NCI-H82 treated with DMSO at 0.1 percent for 48 hours (cell line): ENCODE data around the gene CD48.

ENCODE experiments used
- DNase-seq: peaks from one replicate; lab custom pipeline; 2025; ENCODE audit not compliant: unreplicated experiment; lab: John Stamatoyannopoulos, UW

CD48 gene, protein sequence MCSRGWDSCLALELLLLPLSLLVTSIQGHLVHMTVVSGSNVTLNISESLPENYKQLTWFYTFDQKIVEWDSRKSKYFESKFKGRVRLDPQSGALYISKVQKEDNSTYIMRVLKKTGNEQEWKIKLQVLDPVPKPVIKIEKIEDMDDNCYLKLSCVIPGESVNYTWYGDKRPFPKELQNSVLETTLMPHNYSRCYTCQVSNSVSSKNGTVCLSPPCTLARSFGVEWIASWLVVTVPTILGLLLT

DNA sequence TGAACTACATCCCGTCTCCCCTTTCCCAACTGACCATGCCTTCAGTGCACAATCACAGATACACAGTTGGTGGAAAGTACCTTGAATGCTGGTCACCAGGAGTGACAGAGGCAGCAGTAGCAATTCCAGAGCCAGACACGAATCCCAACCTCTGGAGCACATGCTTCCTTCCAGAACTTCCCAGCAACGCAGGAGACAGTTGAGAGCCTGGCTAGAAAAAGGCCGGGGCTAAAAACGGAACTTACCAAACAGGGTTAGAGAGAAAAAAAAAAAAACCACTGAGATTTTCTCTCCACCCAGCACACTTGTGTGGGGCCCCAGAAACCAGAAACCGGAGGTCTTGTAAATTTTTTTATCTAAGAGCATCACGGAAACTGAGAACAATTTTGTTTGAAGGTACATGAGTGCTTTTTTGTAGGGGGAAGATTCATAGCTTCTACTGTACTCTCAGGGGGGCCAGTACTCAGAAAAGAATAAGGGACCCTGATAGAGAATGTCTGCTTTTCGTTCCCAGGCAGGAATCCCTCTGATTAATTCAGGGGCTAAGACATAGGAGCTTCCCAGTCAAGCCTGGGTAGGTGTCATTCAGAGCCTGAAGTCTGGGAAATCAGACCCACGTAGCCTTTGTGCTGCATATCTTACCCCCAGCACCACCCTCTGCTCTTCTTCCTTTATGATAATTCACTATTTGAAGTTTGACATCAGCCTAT is at the start of gene CD48:
Gene CD48 (minus strand): TSS at position 221 of the 710 bp plus-strand sequence. CDS start 59 bp downstream, at position 162.
- DNase-seq, result no peak

DNA sequence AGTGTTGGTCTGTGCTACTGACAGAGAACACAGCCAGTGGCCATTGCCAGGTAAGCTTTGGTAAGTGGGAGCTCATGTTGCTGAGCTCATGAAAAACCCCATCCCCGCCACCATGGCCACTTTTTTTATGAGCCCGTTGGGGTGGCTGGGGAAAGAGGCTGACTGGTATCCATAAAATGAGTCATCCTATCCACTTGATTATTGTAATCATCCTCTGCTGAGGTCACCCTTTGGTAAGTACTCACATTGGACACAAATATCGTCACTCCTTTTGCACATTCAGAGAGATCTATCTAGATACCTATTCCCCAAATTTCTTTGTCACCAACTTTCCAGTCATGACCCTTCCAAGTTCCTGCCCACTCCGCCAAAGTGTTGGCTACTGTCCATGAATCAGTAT is 49.4 kb upstream of the CD48 start:
- DNase-seq, result no peak

DNA sequence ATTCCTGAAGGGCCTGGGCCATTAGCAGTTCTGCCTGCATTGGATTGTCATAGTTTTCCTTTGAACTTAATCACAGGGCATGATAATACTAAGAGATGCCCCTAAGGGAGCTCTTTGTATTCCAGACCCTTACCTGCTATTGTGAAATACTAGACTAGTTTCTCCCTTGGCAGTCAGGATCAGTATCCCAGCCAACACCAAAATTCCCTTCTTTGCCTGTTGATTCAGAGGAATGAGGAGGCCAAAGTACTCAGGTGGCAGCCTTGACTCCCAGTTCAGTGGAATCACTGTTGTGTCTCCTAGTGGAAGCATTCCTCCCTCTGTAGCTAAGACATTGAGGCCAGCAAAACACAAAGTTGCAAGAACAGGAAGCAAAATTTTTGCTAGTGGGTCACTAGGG is 48.1 kb upstream of the CD48 start:
- DNase-seq, result no peak

DNA sequence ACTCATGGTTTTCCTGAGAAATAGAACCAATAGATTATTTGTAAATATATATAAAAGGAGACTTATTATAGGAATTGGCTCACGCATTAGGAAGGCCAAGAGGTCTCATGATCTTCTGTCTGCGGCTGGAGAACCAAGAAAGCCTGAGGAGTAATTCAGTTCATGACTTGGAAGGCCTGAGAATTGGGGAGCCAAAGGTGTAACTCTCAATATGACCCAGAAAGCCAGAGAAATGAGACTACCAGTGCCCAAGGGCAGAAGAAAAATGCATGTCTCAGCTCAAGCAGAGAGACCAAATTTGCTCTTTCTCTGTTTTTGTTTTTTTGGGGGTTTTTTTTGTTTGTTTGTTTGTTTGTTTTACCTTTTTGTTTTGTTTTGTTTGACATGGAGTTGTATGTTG is 46.9 kb upstream of the CD48 start:
- no peak for DNase-seq

DNA sequence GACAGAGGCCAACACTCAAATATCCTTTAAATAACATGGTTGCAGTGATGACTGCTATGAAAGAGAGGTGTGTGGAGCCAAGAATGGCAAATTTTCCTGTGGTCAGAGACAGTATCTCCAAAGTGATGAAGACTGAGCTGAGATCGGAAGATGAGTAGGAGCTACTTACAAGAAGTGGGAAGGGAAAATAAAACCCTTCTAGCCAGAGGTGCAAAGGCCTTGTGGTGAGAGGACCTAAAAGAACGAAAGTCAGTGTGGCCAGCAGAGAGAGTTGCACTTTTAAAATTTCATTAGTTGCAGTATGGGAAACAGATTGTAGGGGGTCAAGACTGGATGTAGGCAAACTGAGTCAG is 45.2 kb upstream of the CD48 start:
- no peak for DNase-seq

DNA sequence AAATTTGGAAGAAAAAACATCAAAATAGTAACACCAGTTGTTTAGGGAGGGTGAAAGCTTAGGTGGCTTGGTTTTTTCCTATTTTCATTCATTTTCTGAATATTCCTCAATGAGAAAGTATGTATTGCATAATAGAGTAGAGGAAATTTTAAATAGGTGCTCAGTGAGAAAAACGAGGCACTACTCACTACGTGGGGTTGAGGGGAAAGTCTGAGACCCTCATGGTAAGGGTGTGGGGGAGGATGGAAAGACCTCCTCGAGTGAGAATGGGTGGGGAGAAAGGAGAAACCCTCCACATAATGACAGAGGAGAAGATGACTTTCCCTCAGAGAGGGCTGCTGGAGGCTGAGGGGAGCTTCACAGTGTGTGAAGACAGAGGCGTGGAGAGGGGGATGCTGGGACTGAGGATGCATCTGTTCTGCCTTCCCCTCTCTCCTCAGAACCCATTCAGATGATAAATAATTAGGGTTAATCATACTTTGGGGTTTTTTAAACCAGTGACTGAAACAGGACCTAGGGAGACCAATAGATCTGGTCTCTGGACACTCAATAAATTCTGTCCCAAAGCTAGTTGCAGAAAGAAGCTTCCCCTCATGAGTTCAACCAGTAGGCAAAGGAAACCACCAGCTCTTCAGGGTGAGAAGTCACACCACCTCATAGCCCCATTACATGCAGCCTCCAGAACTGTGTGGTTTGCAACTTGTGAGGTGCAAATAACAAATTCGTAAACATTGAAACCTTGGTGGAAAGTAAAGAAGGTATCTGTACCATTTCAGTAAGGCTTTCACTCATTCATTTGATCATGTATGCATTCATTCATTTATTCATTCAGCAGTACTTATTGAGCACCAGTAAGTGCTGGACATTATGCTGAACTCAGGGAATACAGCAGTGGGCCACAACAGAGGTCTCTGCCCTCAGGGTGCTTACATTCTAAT is 44.6 kb upstream of the CD48 start:
- DNase-seq, result no peak

DNA sequence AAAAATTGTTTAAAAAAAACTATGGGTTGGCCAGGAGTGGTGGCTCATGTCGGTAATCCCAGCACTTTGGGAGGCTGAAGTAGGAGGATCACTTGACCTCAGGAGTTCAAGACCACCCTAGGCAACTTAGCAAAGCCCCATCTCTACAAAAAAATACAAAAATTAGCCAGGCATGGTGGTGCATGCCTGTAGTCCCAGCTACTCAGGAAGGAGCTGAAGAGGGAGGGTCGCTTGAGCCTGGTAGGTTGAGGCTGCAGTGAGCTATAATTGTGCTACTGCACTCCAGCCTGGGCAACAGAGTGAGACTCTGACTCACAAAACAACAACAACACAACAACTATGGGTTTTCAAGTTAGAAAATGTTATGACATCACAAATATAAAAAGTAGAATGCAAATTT is 43.8 kb upstream of the CD48 start:
- no peak for DNase-seq

DNA sequence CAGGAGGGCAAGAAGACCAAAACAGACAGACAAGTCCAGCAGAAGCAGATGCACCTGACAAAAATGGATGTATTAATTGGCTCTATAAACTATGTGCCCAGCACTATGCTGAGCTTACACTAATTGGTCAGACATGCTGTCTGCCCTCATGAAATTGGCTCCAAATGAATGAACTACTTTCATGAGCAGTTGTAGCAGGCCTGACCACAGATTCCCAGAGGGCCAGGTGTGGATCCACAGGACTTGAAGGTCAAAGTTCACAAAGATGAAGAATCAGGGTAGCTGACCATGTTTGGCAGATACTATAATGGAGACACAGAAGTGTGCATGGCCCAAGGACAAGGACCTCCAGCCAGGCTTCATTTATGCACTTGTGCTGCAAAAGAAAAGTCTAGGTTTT is 42.0 kb upstream of the CD48 start:
- no peak for DNase-seq

DNA sequence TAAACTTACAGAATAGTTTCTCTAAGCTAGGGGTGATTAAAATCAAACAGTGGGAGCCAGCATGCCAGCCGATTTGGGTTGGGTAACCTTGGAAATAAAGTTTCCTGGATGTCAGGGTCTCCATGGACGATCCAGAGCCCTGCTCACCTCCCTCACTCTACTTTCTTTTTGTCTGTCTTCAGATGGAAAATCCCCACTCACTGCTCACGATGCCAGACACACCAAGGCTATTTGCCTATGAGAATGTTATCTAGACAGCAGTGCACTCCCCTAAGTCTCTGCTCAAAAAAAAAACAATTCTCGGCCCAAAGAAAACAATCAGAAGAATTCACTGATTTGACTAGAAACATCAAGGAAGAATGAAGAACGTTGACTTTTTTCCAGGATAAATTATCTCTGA is 41.3 kb upstream of the CD48 start:
- no peak for DNase-seq

DNA sequence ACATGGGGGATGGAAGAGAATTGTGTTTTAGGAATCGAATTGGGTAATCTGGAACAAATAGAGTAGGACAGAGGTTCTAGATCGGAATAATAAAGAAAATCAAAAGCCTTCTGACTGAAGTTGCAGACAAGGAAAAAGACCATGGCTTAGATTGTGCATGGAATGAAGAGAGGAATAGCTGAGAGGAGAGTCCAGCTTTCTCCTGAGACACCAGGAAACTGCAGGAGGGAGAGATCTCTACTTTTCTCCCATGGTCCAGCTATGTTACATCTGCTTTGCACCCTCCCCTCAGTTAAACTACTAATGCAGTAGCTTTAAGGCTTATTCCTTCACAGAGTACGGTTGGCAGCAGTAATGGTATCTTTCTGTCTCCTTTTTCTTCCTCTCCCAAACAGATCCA is 40.8 kb upstream of the CD48 start:
- no peak for DNase-seq

DNA sequence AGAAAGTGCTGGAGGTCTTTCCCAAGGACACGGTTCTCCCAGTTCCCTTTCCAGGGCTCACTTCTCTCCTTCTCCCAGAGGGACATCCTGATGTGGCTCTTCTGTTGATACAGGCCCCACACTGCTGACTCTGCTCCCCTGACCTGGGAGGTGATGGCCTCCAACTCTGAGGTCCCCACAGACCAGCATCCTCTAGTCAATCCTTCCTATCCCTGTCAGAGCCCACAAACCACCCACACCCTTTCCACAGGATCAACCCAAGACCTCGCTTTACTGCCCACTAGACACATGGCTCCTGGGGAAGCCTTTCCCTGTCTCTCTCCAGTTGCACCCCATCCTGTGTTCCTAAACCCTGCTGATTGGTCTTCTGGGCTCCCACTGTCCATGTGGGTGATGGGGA is 39.0 kb upstream of the CD48 start:
- DNase-seq, result no peak

DNA sequence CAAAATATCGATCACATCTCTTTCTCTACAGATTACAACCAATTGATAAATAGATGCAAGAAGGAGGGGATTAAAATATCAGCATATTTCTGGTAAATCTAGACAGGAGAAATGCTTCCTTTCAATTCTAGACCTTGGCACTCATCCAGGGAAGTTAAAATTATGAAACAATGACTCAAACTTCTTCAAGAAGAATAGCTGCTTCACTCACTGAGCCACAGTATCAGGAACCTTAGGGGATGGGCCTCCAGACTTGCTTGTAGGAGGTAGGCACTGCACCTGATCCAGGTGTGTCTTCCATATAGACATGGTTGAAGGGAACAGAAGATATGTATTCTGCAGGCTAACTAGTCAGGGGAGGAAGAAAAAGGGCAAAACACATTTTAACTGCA is 37.3 kb upstream of the CD48 start:
- DNase-seq, result no peak

DNA sequence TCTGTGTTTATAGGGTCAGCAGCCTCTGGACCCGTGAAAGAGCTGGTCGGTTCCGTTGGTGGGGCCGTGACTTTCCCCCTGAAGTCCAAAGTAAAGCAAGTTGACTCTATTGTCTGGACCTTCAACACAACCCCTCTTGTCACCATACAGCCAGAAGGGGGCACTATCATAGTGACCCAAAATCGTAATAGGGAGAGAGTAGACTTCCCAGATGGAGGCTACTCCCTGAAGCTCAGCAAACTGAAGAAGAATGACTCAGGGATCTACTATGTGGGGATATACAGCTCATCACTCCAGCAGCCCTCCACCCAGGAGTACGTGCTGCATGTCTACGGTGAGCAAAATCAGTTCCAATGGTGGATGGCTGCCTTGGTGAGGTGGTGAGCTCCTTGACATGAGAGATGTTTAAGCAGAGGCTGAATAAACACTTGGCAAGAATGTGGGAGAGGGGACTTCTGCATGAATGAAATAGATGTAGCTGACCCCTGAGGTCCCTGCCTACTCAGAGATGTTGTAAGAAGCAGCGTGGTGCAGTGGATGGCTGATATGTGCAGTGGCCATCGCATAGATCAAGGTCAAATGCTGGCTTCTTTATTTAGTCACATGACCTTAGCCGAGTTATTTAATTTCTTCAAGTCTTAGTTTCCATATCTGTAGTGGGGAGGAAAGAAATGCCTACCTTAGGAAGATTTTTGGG is 36.7 kb upstream of the CD48 start:
- DNase-seq, result no peak

DNA sequence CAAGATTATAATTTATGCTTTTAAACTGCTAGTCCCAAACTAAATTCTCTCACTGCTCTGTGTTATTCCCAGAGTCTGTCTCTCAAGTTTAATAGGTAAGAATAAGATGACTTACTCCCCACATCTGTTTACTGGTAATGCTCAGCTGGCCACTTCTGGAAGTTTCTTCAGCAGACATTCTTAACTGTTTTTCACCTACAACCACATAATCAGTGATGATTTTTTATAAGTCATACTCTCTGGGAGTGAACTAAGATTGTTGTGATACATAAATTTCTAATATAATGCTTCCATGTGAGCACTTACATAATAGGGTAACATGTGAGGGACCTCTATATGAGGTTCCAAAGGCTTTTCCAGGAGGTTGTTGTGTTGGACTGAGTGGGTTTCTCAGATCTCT is 36.1 kb upstream of the CD48 start:
- no peak for DNase-seq

DNA sequence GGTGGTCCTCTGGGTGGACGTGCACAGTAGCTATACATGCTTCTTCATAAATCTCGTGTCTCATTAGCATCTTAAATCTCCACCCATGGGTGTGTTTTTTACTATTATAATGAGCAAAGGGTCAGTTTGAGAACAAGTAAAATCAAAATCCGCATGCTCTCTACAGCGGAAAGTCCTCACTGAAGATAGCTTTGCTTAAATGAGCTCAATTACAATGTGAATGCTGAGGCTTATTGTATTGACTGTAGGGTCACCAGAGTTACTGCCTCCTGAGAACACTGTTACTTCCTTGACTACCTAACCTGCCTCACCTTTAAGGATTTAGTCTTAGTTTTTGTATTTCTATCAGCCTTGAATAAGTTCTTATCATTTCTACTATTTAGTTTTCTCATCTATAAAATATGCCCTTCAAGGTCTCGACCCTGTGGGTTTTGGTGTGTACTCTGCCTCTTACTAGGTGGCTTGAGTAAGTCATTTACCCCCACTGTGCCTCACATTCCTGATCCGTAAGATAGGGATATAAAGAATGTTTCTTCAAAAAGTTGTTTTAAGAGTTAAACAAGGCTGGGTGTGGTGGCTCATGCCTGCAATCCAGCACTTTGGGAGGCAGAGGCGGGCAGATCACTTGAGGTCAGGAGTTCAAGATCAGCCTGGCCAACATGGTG is 35.3 kb upstream of the CD48 start:
- DNase-seq, result no peak

DNA sequence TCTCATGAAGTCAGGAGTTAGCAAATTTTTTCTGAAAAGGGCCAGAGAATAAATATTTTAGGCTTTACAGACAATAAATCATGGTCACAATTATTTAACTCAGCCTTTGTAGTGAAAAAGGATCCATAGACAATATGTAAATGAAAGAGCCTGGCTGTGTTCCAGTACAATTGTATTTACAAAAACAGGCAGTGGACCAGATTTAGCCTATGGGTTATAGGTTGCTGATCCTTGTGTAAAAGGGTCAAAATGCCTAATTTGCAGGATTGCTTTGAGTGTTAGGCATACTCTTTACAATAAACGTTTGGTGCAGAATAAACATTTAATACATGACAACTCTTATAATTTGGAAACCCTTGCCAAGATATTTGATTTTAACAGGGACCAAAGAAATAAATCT is 33.9 kb upstream of the CD48 start:
- DNase-seq, result no peak

DNA sequence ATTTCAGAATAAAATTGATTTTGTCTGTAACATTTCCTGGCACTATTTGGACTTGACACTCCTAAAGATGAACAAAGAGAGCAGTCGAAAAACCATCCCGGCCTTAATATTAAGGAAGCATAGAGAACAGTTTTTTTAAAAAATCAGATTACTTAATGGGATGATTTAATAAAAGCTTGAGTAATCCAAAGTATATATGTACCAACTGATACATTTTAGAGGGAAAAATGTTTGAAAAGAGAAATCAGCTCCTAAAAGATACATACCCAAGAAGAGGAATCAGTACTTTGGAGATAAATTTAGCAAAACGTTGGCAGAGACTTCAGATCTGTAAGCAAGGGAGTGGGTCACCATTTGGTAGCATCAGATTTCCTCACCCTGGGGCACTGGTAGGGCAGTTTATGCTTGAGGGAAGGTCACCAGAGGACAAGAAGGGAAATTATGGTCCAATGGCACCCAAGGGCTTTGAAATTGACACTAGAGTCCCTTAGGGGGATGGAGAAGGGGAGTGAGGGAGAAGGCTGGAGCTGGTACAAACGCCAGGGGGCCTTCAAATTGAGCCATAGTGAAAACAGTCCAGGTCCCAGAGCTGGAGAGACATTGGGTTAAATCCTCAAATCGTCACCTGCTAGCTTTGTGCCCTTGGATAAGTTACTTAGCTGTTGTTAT is 33.4 kb upstream of the CD48 start:
- no peak for DNase-seq

DNA sequence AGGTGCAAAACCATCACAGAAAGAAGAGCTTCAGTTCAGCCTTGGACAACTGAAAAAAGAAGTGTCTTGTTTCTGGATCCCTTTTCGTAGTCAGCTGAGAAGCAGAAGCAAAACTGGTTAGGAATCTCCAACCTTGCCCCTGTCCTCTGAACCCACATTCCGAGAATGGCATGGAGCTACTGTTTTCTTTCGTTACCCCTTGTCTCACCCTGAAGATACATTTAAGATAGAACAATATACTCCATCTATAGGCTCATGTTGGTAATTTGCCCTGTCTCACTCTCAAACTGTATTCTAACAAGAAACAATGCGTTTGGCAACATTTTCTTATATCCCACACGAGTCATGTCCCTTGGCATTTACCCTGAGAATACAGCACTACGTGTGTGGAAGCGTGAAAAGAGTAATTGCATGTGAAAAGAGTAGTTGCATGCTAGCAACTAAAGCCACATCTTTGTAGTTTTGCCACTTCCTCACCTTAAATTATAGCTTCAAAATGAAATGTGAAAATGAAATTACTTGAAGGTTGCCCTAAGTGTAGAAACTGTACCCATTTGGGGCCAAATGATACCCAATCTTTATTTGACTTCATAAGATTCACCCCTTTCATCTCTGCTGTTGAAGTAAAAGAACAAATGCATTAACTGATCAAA is 32.7 kb upstream of the CD48 start:
- DNase-seq, result no peak

DNA sequence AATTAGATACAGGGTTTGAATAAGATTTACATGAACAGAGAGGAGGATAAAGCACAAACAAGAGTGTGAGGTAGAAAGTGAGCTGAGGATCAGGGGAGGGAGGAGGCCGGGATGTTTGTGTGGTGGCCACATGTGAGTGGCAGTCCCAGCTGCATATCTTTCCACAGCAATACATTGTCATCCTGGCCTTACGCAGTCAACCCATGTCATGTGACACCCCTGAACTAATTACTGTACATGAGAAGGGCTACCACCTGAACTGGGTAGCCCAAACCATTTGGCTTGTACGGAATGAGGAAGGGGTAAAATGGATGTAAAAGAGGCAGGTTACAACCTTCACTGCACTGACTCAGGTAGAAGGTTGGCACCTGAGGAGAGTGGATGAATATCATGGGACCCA is 31.6 kb upstream of the CD48 start:
- DNase-seq, result no peak
